Parathyroid adenoma (tissue), 2 donors: ENCODE results near the gene BUB3.
A peak's percentile ranks its signal among the peaks of the same experiment; 100 is the strongest.

Experiments used
- H2AFZ ChIP-seq: fragments of 300-600 bp; sonication (generic); one replicate; pipeline ENCODE4 v1.7.0; 2017; ENCODE audit warnings: antibody characterized with exemption, mild to moderate bottlenecking
- H3K27ac ChIP-seq: fragments of 300-600 bp; sonication (generic); one replicate; pipeline ENCODE4 v1.7.0; 2017
- H3K27me3 ChIP-seq: fragments of 300-600 bp; sonication (generic); one replicate; pipeline ENCODE4 v1.7.0; 2017; ENCODE audit warnings: low read length; ENCODE audit not compliant: control insufficient read depth, insufficient read depth
- H3K36me3 ChIP-seq: fragments of 300-600 bp; sonication (generic); one replicate; pipeline ENCODE4 v1.7.0; 2017; ENCODE audit warnings: low read length; ENCODE audit not compliant: control insufficient read depth, insufficient read depth
- H3K4me1 ChIP-seq: fragments of 300-600 bp; sonication (generic); one replicate; pipeline ENCODE4 v1.7.0; 2017; ENCODE audit warnings: control low read depth
- H3K4me2 ChIP-seq: fragments of 300-600 bp; sonication (generic); one replicate; pipeline ENCODE4 v1.7.0; 2017; ENCODE audit warnings: low read length
- H3K4me3 ChIP-seq: fragments of 300-600 bp; sonication (generic); one replicate; pipeline ENCODE4 v1.7.0; 2017; ENCODE audit warnings: low read depth, low read length
- H3K79me2 ChIP-seq: fragments of 300-600 bp; sonication (generic); one replicate; pipeline ENCODE4 v1.7.0; 2017; ENCODE audit warnings: control low read depth
- H3K9ac ChIP-seq: fragments of 300-600 bp; sonication (generic); one replicate; pipeline ENCODE4 v1.7.0; 2017; ENCODE audit warnings: mild to moderate bottlenecking
- H3K9me3 ChIP-seq: fragments of 300-600 bp; sonication (generic); one replicate; pipeline ENCODE4 v1.7.0; 2017; ENCODE audit warnings: low read length; ENCODE audit not compliant: control insufficient read depth
- CTCF ChIP-seq: fragments of 300-600 bp; sonication (generic); IDR thresholded peaks from one replicate; pipeline ENCODE4 v1.7.0; 2017; ENCODE audit warnings: antibody characterized with exemption, mild to moderate bottlenecking
- donor health status: primary hyperparathyroidism.

BUB3 gene

GRCh38 chr10:123126246-123126645 lies 28.0 kb upstream of the BUB3 start:
- Histone ChIP-seq H3K4me2 (no peak overlapping the region), H3K4me1 (no peaks in the 10 kb centered on the region), H3K9me3 (no peaks in the 10 kb centered on the region), H3K79me2 (no peaks in the 10 kb centered on the region), H3K4me3 (no peak overlapping the region), H3K27me3 (no peaks in the 10 kb centered on the region), H2AFZ (no peak overlapping the region), H3K36me3 (no peaks in the 10 kb centered on the region), H3K9ac (no peak overlapping the region), H3K27ac (no peak overlapping the region)
- TF ChIP-seq CTCF, result no peak

- H3K27me3 ChIP-seq, result peaks cover under 1% of the 10 kb centered on the region
Measured at GRCh38 chr10:123129618-123130271, 24.5 kb upstream of the BUB3 start.

GRCh38 chr10:123132576-123133477 lies 21.4 kb upstream of the BUB3 start:
- peak; percentile 89 for TF ChIP-seq CTCF
- H3K4me3 ChIP-seq, result no peak overlapping the region

More at GRCh38 chr10:123129618-123130271, 24.5 kb upstream of the BUB3 start:
- H3K79me2 ChIP-seq, result no peaks in the 10 kb centered on the region
- H3K9me3 ChIP-seq, result no peaks in the 10 kb centered on the region
- no peak overlapping the region for H3K4me3 ChIP-seq
- H3K4me2 ChIP-seq, result no peak overlapping the region
- H3K4me1 ChIP-seq, result peaks cover 8% of the 10 kb centered on the region
- H3K9ac ChIP-seq, result no peak overlapping the region
- H3K36me3 ChIP-seq, result no peaks in the 10 kb centered on the region
- no peak overlapping the region for H3K27ac ChIP-seq
- TF ChIP-seq CTCF, result no peak
- no peak overlapping the region for H2AFZ ChIP-seq

GRCh38 chr10:123133541-123134342 lies 20.5 kb upstream of the BUB3 start:
- peaks cover 7% of the 10 kb centered on the region for H3K27me3 ChIP-seq
- H3K4me1 ChIP-seq, result peaks cover 8% of the 10 kb centered on the region
- H3K9ac ChIP-seq, result no peak overlapping the region
- H3K4me3 ChIP-seq, result no peak overlapping the region
- no peaks in the 10 kb centered on the region for H3K36me3 ChIP-seq
- no peak for TF ChIP-seq CTCF
- H2AFZ ChIP-seq, result peak overlapping the region; percentile 74
- no peak overlapping the region for H3K27ac ChIP-seq
- H3K9me3 ChIP-seq, result no peaks in the 10 kb centered on the region
- no peaks in the 10 kb centered on the region for H3K79me2 ChIP-seq
- H3K4me2 ChIP-seq, result no peak overlapping the region

More at GRCh38 chr10:123132576-123133477, 21.4 kb upstream of the BUB3 start:
- Histone ChIP-seq H3K9me3 (no peaks in the 10 kb centered on the region), H3K36me3 (no peaks in the 10 kb centered on the region), H3K4me1 (peaks cover 8% of the 10 kb centered on the region), H3K4me2 (peak overlapping the region; percentile 50), H2AFZ (peak overlapping the region; percentile 74), H3K9ac (no peak overlapping the region), H3K27ac (no peak overlapping the region), H3K27me3 (peaks cover 7% of the 10 kb centered on the region), H3K79me2 (no peaks in the 10 kb centered on the region)
